NCI-H748 (cell line): ENCODE data around the gene OR10V1.
A peak's percentile ranks its signal among the peaks of the same experiment; 100 is the strongest.

Experiments used
- DNase-seq: peaks from one replicate; lab custom pipeline; 2025; ENCODE audit not compliant: unreplicated experiment; lab: John Stamatoyannopoulos, UW

The OR10V1 gene

DNA sequence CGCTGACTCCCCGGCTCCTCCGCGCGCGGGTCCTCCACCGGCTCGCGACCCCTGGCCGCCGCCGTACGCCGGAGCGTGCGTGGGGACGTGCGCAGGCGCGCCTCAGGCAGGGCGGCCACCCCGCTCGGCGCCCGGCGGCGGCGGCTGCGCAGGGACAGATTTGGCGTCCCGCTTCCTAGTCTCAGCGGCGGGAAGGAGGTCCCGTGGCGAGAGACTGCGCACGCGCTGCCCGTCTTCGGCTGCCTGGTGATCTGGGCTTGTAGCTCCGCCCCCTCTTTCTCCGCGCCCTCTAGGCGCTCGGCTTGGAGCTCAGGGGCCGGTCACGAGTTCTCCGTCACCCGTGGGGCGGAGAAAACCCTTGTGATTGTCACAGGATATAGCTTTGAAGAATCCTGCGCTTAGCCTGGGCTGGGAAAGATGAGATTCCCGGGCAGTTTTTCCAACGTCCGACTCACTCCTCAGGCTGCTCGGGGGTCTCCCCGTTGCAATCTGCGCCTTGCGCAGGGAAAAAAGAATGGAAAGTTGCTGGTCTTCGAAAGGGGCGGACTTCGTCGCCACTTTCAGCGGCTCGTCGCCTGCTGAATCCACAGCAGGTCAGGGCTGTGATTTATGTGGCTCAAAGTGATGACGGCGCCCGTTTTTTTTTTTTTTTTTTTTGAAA is 44.6 kb downstream of the OR10V1 start, which contains the start of gene PATL1:
PATL1 (minus strand) TSS at position 88 of the 661 bp plus-strand sequence. CDS start 142 bp downstream, outside the sequence.
- DNase-seq, result peak; percentile 97

- DNase-seq, result peak; percentile 60
Observed at GRCh38 chr11:59668188-59668949, 45.3 kb downstream of the OR10V1 start.

DNA sequence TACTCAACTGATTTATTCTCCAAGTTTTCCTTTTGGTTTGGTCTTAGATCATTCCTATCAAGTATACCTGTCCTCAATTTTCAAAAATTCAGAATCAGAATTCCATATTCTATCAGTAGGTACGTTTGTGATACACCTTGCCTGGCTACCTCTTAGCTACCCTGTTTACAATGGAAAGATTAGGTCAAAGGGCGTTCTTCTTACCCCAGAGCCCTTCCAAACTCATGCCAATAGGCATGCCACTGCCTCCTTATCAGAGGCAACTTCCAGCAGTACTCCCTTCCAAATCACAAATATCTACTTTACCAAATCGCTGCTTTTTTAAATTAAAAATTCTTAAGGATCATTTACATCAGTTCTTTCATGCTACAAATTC is 45.8 kb downstream of the OR10V1 start:
- DNase-seq, result no peak

DNA sequence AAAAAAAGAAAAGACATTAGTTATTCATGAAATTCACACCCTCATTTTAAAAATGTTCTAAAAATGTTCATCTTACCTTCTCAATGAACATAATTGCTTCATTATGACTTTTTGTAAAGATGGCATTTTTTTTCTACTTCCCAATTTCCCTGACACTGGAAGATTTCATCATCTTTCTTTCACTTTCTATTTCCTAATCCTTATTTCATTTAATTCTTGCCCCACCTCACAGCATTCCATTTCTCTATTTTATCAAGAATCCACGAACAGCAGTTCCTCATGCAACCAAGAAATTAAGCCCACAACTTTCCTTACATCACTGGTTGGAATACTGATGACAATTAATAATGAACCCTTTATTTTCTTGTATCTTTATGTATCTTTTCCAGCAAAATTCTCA is 46.7 kb downstream of the OR10V1 start:
- DNase-seq, result no peak
